Nephron (organoid): ENCODE data around the gene PPP1R15B.

Experiments used
- H3K27ac Mint-ChIP-seq, 3 experiments: 2 replicates each; pipeline ENCODE4 v1.8.0; 2020; ENCODE audit warnings: mixed read lengths in 3 of 3, mild to moderate bottlenecking in 2 of 3, moderate library complexity in 1 of 3
- H3K27me3 Mint-ChIP-seq: 2 replicates; pipeline ENCODE4 v1.8.0; 2021; ENCODE audit warnings: low read depth, mild to moderate bottlenecking, moderate library complexity, mixed read lengths
- H3K36me3 Mint-ChIP-seq: 2 replicates; pipeline ENCODE4 v1.8.0; 2020; ENCODE audit warnings: low read depth, mixed read lengths
- H3K4me1 Mint-ChIP-seq: 2 replicates; pipeline ENCODE4 v1.8.0; 2020; ENCODE audit warnings: mixed read lengths
- H3K4me3 Mint-ChIP-seq, 3 experiments: 2 replicates each; pipeline ENCODE4 v1.8.0; 2020; ENCODE audit warnings: mild to moderate bottlenecking in 3 of 3, mixed read lengths in 3 of 3, moderate library complexity in 2 of 3
- H3K9me3 Mint-ChIP-seq: 2 replicates; pipeline ENCODE4 v1.8.0; 2020; ENCODE audit warnings: mixed read lengths
- CTCF ChIP-seq, 3 experiments: fragments of 200-600 bp; sonication (generic); IDR thresholded peaks; one replicate each; pipeline ENCODE4 v1.5.0; 2021; ENCODE audit warnings: antibody characterized with exemption in 3 of 3; ENCODE audit not compliant: unreplicated experiment in 3 of 3

PPP1R15B gene

GRCh38 chr1:204450461-204451257, 39.0 kb upstream of the PPP1R15B start:
- peak overlapping the region in 2 of 3 experiments; percentile 60 to 84 for H3K4me3 Mint-ChIP-seq
- H3K27ac Mint-ChIP-seq: peak overlapping the region in 2 of 3 experiments; percentile 18 to 47
- H3K9me3 Mint-ChIP-seq: no peaks in the 10 kb centered on the region
- peaks cover 60% of the 10 kb centered on the region for H3K4me1 Mint-ChIP-seq
- peaks cover 49% of the 10 kb centered on the region for H3K36me3 Mint-ChIP-seq
- no peaks in the 10 kb centered on the region for H3K27me3 Mint-ChIP-seq
- no peak for TF ChIP-seq CTCF (IDR thresholded peaks at IDR 0.05; ENCODE audit: unreplicated experiment in 3 of 3)

DNA sequence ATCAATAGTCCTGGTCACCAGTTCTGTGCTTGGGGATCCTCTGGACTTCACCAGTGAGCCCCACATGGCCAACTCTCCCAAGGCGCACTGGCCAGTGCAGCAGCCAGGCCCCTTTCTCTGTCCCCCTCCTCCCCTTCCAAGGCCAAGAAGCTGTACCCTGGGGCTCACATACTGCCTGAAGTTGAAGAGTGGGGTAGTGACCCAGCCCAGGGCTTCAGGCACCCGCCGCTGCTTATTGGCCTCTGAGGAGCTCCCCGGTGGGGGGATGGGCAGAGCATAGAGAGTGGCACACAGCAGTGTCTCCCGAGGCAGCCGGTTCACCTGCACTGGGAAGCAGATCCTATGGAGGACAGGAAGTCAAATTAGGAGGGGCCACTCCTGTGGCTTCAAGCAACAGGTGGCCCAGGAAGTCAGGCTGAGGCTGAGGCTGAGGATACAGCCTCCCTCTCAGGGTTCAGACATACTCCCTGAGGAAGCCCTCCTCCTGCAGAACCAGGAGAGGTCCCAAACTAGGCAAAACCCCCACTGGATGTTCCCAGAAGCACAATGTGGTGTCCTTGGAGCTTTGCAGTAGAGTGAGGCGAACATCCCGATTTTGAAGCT, 38.2 kb upstream of the PPP1R15B start:
- Mint-ChIP-seq H3K36me3 (peaks cover 50% of the 10 kb centered on the region), H3K4me1 (peaks cover 56% of the 10 kb centered on the region), H3K27me3 (no peaks in the 10 kb centered on the region), H3K27ac (no peak overlapping the region), H3K4me3 (peak overlapping the region in 2 of 3 experiments; percentile 60 to 84), H3K9me3 (no peaks in the 10 kb centered on the region)
- TF ChIP-seq CTCF (IDR thresholded peaks at IDR 0.05; ENCODE audit: unreplicated experiment in 3 of 3): no peak

- Mint-ChIP-seq H3K27ac (no peak overlapping the region), H3K4me3 (peak overlapping the region in 2 of 3 experiments; percentile 16 to 45), H3K9me3 (no peaks in the 10 kb centered on the region), H3K27me3 (no peaks in the 10 kb centered on the region), H3K4me1 (peaks cover 51% of the 10 kb centered on the region), H3K36me3 (peaks cover 51% of the 10 kb centered on the region)
- no peak for TF ChIP-seq CTCF (IDR thresholded peaks at IDR 0.05; ENCODE audit: unreplicated experiment in 3 of 3)
Observed at GRCh38 chr1:204448991-204449677, 37.5 kb upstream of the PPP1R15B start.

GRCh38 chr1:204448344-204448964, 36.8 kb upstream of the PPP1R15B start:
- Mint-ChIP-seq H3K4me3 (peak overlapping the region in 1 of 3 experiments; percentile 6), H3K27me3 (no peaks in the 10 kb centered on the region), H3K4me1 (peaks cover 50% of the 10 kb centered on the region), H3K36me3 (peaks cover 53% of the 10 kb centered on the region), H3K9me3 (no peaks in the 10 kb centered on the region), H3K27ac (no peak overlapping the region)
- no peak for TF ChIP-seq CTCF (IDR thresholded peaks at IDR 0.05; ENCODE audit: unreplicated experiment in 3 of 3)

DNA sequence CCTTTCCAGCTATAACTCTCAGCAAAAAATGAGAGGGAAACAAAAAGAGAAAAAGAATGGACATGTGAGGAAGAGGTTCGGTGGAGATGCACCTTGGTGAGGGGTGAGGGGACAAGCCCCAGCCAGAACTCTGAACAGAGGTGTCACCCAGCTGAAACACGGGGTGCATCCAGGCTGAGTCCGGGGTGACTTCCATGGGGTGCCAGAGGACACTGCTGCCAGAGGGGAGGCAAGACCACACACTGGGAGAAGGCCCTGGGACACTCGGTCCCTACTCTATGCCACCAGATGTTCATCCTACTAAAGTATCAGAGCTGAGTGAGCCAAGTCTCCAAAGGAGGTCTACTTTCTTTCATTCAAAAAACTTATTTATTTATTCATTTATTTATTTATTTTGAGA, 36.1 kb upstream of the PPP1R15B start:
- no peaks in the 10 kb centered on the region for H3K27me3 Mint-ChIP-seq
- H3K36me3 Mint-ChIP-seq: peaks cover 53% of the 10 kb centered on the region
- no peaks in the 10 kb centered on the region for H3K9me3 Mint-ChIP-seq
- H3K27ac Mint-ChIP-seq: peak overlapping the region in 1 of 3 experiments; percentile 42
- no peak for TF ChIP-seq CTCF (IDR thresholded peaks at IDR 0.05; ENCODE audit: unreplicated experiment in 3 of 3)
- H3K4me1 Mint-ChIP-seq: peaks cover 43% of the 10 kb centered on the region
- H3K4me3 Mint-ChIP-seq: peak overlapping the region in 1 of 3 experiments; percentile 15
